H1 (cell line): ENCODE results near the gene OR1L8. TPM values are rescaled to one million over a fixed set of nuclear protein-coding genes. Genes with fewer than 3 reads are reported as not detected.

ENCODE experiments used
- MAX ChIP-seq: IDR thresholded peaks from 2 replicates; pipeline ENCODE4 v1.6.1; 2012; ENCODE audit warnings: inconsistent platforms
- TCF12 ChIP-seq: IDR thresholded peaks from 2 replicates; pipeline ENCODE4 v1.6.1; 2011; ENCODE audit warnings: low read depth, mild to moderate bottlenecking, low read length
- USF2 ChIP-seq: IDR thresholded peaks from 2 replicates; pipeline ENCODE4 v1.6.1; 2011; ENCODE audit warnings: low read length, improper control_type of control experiment
- polyA plus RNA-seq, 7 experiments: library from polyadenylated mRNA; depleted of rRNA in 3 of 7; stranded (reverse) in 5 of 7; unstranded in 2 of 7; fragments of >200 nt in 5 of 7; fragments of 200-250 nt in 2 of 7; gene quantifications; 1 replicate in 5 of 7; 2 replicates in 1 of 7; 4 replicates in 1 of 7; pipeline versions ENCODE4 v1.2.1 to v1.2.3, GENCODE V29; 2011 to 2013; ENCODE audit warnings: missing spikeins in 2 of 7, mixed read lengths in 2 of 7
- total RNA-seq: library from RNA; stranded (reverse); fragmentation: NEBNext Ultra II Directional; extraction: Animal tissue kit (Norgen Biotek cat#: 25700); gene quantifications from 2 replicates; pipeline ENCODE4 v1.2.1, GENCODE V29; 2021

Gene OR1L8
- total and polyA plus RNA-seq, 2 of the 8 experiments (the other 6 are each of a cell fraction or from before 2014, with no cell fraction given): not detected

- TF ChIP-seq USF2: no peak
- TF ChIP-seq TCF12: no peak
- no peak for TF ChIP-seq MAX
Observed at GRCh38 chr9:122526602-122527001, 56.6 kb downstream of the OR1L8 start (continued).
